Measurements from ENCODE around the gene F2RL3. TPM values are rescaled to one million over a fixed set of nuclear protein-coding genes. Genes with fewer than 3 reads are reported as not detected.
A peak's percentile ranks its signal among the peaks of the same experiment; 100 is the strongest.
"Not testable (repeated sequence)": the region's sequence is repeated elsewhere in the genome, so short reads cannot be mapped to it uniquely, and the experiment has no call there.

The F2RL3 gene
- total RNA-seq, 1 donor from 2014 or later = 0.70 TPM

DNA sequence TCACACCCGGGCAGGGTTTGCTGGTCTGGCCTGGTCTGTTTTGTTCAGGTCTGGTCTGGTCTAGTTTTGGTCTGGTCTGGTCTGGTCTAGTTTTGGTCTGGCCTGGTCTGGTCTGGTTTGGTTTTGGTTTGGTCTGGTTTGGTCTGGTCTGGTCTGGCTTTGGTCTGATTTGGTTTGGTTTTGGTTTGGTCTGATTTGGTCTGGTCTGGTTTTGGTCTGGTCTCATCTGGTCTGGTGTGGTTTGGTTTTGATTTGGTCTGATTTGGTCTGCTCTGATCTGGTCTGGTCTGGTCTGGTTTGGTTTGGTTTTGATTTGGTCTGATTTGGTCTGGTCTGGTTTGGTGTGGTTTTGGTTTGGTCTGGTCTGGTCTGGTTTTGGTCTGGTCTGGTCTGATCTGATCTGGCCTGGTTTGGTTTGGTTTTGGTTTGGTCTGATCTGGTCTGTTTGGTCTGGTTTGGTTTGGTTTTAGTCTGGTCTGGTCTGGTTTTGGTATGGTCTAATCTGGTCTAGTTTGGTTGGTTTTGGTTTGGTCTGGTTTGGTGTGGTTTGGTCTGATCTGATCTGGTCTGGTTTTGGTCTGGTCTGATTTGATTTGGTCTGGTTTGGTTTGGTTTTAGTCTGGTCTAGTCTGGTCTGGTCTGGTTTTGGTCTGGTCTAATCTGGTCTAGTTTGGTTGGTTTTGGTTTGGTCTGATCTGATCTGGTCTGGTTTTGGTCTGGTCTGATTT is 14.4 kb upstream of the F2RL3 start:
- intact Hi-C loops (cut with DNase I) = no loop called here
- no peak for DNase-seq (ENCODE audit: low spot score)

DNA sequence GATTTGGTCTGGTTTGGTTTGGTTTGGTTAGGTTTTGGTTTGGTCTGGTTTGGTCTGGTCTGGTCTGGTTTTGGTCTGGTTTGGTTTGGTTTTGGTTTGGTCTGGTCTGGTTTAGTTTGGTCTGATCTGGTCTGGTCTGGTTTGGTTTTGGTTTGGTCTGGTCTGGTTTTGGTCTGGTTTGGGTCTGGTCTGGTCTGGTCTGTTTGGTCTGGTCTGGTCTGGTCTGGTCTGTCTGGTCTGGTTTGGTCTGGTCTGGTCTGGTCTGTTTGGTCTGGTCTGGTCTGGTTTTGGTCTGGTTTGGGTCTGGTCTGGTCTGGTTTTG is 13.9 kb upstream of the F2RL3 start:
- DNase-seq (ENCODE audit: low spot score); intact Hi-C loops (cut with DNase I): not testable (repeated sequence)

- no peak for DNase-seq (ENCODE audit: low spot score)
- intact Hi-C loops (cut with DNase I) = no loop called here
These were observed 12.9 kb upstream of the F2RL3 start for GRCh38 chr19:16875584-16876555.

DNA sequence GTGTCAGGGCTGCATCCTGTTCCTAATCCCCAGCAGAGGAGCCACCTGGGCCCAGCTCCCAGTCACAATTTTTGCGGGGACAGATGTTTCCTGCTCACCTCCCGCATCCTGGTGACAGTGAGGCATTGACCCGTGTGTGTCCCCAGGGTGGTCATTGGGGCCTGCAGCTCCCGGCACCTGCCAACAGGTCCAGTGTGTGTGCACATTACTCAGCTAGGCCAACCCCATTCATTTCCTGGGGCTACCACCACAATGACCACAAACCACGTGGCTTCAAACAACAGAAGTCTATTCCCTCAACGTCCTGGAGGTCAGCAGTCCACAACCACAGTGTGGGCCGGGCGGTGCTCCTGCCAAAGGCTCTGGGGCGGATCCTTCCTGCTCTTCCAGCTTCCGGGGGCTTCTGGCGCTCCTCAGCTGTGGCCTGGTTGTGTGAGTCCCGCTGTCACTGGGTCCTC is 11.9 kb upstream of the F2RL3 start:
- no peak for DNase-seq (ENCODE audit: low spot score)
- intact Hi-C loops (cut with DNase I) = no loop called here

- no peak for DNase-seq (ENCODE audit: low spot score)
- intact Hi-C loops (cut with DNase I) = no loop called here
These were observed 11.2 kb upstream of the F2RL3 start for GRCh38 chr19:16877581-16877980.

DNA sequence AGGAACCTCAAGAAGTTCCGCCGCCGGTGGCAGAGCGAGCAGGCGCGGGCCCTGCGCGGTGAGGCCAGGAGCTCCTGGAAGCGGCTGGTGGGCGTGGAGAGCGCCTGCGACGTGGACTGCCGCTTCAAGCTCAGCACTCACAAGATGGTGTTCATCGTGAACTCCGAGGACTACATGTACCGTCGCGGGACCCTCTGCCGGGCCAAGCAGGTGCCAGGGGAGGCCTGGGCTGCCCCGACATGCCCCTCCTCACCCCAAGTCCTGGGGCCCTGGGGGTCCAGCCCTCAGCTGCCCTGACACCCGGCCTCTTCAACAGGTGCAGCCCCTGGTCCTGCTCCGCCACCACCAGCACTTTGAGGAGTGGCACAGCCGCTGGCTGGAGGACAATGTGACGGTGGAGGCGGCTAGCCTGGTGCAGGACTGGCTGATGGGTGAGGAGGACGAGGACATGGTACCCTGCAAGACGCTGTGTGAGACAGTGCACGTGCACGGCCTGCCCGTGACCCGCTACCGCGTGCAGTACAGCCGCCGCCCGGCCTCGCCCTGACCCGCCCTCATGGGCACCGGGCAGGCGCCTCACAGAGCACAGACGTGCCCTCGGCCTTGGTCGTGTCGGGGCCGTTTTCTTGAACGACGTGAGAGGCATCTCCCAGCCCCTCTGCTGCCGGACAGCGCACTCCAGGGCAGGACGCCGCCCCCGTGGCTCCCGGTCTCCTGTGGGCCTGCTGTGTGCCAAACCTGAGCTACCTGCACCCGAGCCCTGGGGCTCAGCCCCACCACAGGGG is 10.4 kb upstream of the F2RL3 start:
- intact Hi-C loops (cut with DNase I) = no loop called here
- no peak for DNase-seq (ENCODE audit: low spot score)

DNA sequence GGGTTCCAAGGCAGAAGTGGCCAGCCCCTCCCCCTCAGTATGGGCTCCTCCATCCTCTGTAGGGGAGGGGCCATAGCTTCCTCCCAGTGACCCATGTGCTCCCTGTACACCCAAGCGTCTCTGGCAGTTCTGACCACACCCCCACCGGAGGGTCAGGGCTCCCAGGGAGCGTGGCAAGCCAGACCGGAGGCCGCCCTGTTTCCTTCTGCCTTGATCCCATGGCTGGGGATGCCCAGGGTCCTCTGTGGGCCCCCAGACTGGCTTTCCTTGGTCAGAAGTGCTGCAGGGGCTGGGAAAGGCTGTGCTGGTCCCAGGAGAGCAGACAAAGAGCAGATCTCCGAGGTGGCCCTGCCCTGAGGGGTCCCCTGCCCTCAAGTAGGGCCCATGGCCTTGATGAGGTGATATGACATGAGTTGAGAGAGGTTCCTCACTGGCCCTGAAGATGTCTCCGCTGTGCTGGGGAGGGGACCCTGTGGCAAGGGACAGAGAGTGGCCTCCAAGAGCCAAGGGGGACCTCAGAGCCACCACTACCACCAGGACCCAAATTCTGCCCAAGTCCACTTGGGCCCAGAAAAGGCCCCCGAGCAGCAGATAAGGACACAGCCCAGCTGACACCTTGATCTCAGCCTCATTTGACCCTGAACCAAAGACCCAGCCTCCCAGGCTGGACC is 7.8 kb upstream of the F2RL3 start:
- DNase-seq (ENCODE audit: low spot score) = no peak

GRCh38 chr19:16882146-16882545 is 6.7 kb upstream of the F2RL3 start:
- intact Hi-C loops (cut with DNase I) = no loop called here

More for the DNA sequence above, 7.8 kb upstream of the F2RL3 start:
- intact Hi-C loops (cut with DNase I) = no loop called here

GRCh38 chr19:16883522-16883921 is 5.3 kb upstream of the F2RL3 start:
- intact Hi-C loops (cut with DNase I) = no loop called here
- no peak for DNase-seq (ENCODE audit: low spot score)

More at GRCh38 chr19:16882146-16882545, 6.7 kb upstream of the F2RL3 start:
- no peak for DNase-seq (ENCODE audit: low spot score)

DNA sequence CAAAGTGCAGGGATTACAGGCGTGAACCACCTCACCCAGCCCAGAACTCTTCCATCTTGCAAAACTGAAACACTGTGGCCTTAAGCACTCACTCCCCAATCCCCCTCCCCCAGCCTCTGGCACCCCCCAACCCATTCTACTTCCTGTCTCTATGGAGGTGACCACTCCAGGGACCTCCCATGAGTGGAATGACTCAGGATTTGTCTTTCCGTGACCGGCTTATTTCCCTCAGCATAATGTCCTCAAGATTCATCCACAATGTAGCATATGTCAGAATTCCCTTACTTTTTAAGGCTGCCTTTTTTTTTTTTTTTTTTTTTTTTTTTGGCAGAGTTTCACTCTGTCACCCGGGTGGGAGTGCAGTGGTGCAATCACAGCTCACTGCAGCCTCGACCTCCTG is 3.6 kb upstream of the F2RL3 start:
- intact Hi-C loops (cut with DNase I) = no loop called here
- no peak for DNase-seq (ENCODE audit: low spot score)

DNA sequence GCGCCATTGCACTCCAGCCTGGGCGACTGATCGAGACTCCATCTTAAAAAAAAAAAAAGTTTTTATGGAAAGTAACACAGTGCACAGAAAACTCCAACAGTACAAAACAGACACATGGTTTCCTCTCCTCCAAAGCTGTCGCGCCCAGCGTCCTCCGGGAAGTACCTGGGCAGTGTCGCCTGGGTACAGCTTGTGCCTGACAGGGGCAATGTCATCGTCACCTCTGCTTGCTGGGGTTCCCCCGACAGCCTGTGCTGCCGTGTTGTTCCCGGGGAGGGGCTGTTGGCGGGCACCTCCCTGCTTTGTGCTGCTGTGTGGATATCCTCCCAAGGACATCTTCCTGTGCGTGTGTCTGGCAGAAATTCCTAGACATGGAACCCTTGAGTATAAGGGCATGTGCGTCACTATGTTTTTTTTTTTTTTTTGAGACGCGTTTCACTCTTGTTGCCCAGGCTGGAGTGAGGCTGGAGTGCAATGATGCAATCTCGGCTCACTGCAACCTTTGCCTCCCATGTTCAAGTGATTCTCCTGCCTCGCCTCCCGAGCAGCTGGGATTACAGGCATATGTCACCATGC is 2.4 kb upstream of the F2RL3 start:
- DNase-seq (ENCODE audit: low spot score) = peak; percentile 83
- intact Hi-C loops (cut with DNase I) = no loop called here

DNA sequence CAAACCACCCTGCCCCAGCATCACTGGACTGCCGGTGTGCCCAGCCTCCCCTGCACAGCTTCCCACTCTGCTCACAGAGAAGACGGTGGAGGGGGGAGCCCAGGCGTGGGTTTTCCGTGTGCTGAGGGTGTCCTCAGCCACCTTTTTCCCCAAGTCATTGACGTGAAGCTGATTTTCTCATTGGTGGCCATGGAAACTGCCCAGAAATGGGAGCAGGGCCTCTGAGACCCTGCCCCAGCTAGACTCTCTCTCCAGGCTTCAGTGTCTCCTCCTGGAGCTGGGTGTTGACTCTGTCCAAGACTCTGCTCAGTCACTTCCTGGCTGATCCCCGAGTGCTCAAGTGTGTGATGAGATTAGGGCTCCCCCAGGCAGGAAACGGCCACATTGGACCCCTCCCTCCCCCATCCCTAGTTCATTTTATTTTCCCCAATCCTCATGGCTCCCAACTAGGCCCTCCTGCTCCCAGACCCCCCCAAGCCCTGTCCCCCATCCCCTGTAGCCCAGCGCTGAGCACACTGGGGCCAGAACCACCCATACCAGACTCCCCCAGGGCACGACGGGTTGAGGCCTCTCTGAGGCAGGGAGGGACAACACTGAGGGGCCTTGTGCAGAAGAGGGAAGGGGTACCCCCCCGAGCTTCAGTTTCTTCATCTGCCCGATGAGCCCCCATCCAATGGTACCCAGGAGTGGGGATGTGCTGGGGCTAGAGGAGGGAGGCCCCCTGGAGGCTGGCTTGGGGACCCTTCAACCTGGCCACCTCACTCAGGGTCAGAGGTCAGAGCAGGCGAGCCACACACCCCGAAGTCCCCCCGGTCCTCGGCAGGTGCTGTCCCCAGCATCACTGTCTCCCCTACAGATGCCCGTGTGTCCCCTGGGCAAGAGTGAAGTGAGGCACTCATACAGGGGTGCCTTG is 1.2 kb upstream of the F2RL3 start:
- no peak for DNase-seq (ENCODE audit: low spot score)
- intact Hi-C loops (cut with DNase I) = no loop called here

DNA sequence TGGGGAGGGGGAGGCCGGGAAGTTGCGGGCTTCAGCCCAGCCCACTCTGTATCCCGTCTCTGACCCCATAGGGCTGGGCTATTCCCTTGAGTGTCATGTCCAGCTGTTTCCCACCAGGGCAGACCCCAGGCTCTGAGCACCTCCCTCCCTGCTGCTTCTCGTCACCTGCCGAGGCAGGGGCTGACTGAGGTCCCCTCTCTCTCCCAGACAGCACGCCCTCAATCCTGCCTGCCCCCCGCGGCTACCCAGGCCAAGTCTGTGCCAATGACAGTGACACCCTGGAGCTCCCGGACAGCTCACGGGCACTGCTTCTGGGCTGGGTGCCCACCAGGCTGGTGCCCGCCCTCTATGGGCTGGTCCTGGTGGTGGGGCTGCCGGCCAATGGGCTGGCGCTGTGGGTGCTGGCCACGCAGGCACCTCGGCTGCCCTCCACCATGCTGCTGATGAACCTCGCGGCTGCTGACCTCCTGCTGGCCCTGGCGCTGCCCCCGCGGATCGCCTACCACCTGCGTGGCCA is 625 bp downstream of the F2RL3 start:
- DNase-seq (ENCODE audit: low spot score) = no peak

DNA sequence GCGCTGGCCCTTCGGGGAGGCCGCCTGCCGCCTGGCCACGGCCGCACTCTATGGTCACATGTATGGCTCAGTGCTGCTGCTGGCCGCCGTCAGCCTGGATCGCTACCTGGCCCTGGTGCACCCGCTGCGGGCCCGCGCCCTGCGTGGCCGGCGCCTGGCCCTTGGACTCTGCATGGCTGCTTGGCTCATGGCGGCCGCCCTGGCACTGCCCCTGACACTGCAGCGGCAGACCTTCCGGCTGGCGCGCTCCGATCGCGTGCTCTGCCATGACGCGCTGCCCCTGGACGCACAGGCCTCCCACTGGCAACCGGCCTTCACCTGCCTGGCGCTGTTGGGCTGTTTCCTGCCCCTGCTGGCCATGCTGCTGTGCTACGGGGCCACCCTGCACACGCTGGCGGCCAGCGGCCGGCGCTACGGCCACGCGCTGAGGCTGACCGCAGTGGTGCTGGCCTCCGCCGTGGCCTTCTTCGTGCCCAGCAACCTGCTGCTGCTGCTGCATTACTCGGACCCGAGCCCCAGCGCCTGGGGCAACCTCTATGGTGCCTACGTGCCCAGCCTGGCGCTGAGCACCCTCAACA is 1.2 kb downstream of the F2RL3 start:
- intact Hi-C loops (cut with DNase I) = loop anchor here (10.0 kb wide), 1 partner anchor 115 kb away; no protein-coding TSS in a partner anchor
- DNase-seq (ENCODE audit: low spot score) = no peak

More for the DNA sequence above, 625 bp downstream of the F2RL3 start:
- intact Hi-C loops (cut with DNase I) = no loop called here

DNA sequence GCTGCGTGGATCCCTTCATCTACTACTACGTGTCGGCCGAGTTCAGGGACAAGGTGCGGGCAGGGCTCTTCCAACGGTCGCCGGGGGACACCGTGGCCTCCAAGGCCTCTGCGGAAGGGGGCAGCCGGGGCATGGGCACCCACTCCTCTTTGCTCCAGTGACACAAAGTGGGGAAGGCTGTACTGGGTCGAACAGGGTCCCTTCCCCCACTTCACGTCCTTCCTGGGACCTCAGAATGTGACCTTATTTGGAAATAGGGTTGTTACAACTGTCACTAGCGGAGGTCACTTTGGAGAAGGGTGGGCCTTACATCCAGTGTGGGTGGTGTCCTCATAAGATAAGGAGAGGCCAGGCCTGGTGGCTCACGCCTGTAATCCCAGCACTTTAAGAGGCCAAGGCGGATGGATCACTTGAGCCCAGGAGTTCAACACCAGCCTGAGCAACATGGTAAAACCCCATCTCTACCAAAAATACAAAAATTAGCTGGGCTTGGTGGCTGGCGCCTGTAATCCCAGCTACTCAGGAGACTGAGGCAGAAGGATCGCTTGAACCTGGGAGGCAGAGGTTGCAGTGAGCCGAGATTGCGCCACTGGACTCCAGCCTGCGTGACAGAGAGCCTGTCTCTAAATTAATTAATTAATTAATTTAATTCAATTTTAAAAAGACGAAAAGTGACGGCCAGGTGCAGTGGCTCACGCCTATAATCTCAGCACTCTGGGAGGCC is 1.8 kb downstream of the F2RL3 start:
- no peak for DNase-seq (ENCODE audit: low spot score)
- intact Hi-C loops (cut with DNase I) = loop anchor here (10.0 kb wide), 1 partner anchor 116 kb away; no protein-coding TSS in a partner anchor

DNA sequence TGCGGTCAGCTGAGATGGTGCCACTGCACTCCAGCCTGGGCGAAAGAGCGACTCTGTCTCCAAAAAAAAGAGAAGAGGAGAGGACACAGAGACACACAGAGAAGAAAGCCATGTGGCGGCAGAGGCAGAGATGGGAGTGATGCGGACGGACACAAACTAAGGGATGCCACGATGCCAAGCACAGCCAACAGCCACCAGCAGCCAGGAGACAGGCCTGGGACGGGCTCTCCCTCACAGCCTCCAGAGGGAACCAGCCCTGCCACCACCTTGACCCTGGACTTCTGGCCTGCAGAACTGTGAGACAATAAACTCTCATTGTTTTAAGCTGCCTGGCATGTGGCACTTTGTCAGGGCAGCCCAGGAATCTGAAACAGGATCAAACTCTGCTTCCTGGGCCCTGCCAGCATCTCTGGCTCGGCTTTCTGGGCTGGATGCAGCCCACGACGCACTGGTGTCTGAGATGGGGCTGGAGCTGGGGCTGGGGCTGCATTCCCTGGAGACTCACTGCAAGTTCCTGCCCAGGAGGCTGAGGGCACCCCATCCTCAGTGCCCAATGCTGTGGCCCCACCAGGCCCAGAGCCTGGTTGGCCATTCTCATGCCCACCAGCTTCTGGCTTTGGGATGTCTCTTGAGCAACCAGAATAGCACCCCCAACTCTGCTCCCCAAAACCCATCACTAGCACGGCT is 3.0 kb downstream of the F2RL3 start:
- intact Hi-C loops (cut with DNase I) = loop anchor here (10.0 kb wide), 1 partner anchor 117 kb away; no protein-coding TSS in a partner anchor
- DNase-seq (ENCODE audit: low spot score) = no peak
